ENCODE measurements around the gene TET3. TPM values are rescaled to one million over a fixed set of nuclear protein-coding genes. Genes with fewer than 3 reads are reported as not detected.

TET3 gene
- polyA plus RNA-seq, 2 of the 4 experiments (the other 2 are of a cell fraction), result 4.6 to 6.1 TPM

- ChIA-PET POLR2A (no interaction called here), CTCF (interaction anchor here (1.0 to 2.3 kb wide), 5 partner anchors 9 to 28 kb away, joined by 3 to 10 read pairs (median 4); no protein-coding TSS in a partner anchor)
- Histone ChIP-seq H3K9me3 (no peaks in the 10 kb centered on the region), H3K27ac (no peak overlapping the region), H3K4me1 (no peaks in the 10 kb centered on the region), H3K4me3 (no peak overlapping the region), H3K4me2 (no peak overlapping the region)
- FAIRE-seq, result no peak
- no peak for ATAC-seq
- no peak for DNase-seq (ENCODE audit: low read depth in 1 of 2, low spot score in 1 of 2)
- TF ChIP-seq FOSB (CRISPR knock-in tag; IDR thresholded peaks at IDR 0.05) (no peak), RFX5 (IDR thresholded peaks at IDR 0.05) (no peak), JUN (IDR thresholded peaks at IDR 0.05) (no peak), USF2 (IDR thresholded peaks at IDR 0.05) (no peak), TP53 (CRISPR knock-in tag; IDR thresholded peaks at IDR 0.05) (no peak), HOXB13 (CRISPR knock-in tag; IDR thresholded peaks at IDR 0.05; ENCODE audit: low read depth) (no peak), CTCF (IDR thresholded peaks at IDR 0.05) (no peak)
Measured at GRCh38 chr2:74009577-74009976, 24.9 kb downstream of the TET3 start.

GRCh38 chr2:74010087-74010541 is 25.4 kb downstream of the TET3 start:
- FAIRE-seq (no peak), ATAC-seq (no peak), DNase-seq (ENCODE audit: low read depth in 1 of 2, low spot score in 1 of 2) (no peak)
- Histone ChIP-seq H3K4me2 (no peak overlapping the region), H3K4me1 (no peaks in the 10 kb centered on the region), H3K27ac (no peak overlapping the region), H3K4me3 (no peak overlapping the region), H3K9me3 (no peaks in the 10 kb centered on the region)
- 81% methylated on average over 13 of the region's 13 CpGs for WGBS (ENCODE audit: missing lambda C conversion rate)
- ChIA-PET CTCF (interaction anchor here (1.0 to 2.3 kb wide), 5 partner anchors 9 to 27 kb away, joined by 3 to 10 read pairs (median 4); no protein-coding TSS in a partner anchor), POLR2A (no interaction called here)
- no peak for TF ChIP-seq CTCF (IDR thresholded peaks at IDR 0.05)
- no peak for TF ChIP-seq PBX3 (IDR thresholded peaks at IDR 0.05)
- TF ChIP-seq NR3C1 (IDR thresholded peaks at IDR 0.05), result no peak
- no peak for TF ChIP-seq RAD21 (conservative IDR thresholded peaks at IDR 0.05 in 1 of 2, IDR thresholded peaks at IDR 0.05 in 1 of 2)
- TF ChIP-seq CHD2 (IDR thresholded peaks at IDR 0.05; ENCODE audit: low read length, partially characterized antibody), result no peak
- no peak for TF ChIP-seq EP300 (IDR thresholded peaks at IDR 0.05)
- TF ChIP-seq TP53 (CRISPR knock-in tag; IDR thresholded peaks at IDR 0.05), result no peak
- no peak for TF ChIP-seq HES2 (IDR thresholded peaks at IDR 0.05)
- TF ChIP-seq MAX (IDR thresholded peaks at IDR 0.05), result no peak
- no peak for TF ChIP-seq RNF2 (IDR thresholded peaks at IDR 0.05; ENCODE audit: borderline replicate concordance, low read depth)
- no peak for TF ChIP-seq KDM1A (IDR thresholded peaks at IDR 0.05; ENCODE audit: low read depth)
- no peak for TF ChIP-seq HMGXB4 (CRISPR knock-in tag; IDR thresholded peaks at IDR 0.05; ENCODE audit: borderline replicate concordance)
- no peak for TF ChIP-seq SREBF2 (IDR thresholded peaks at IDR 0.05)
- no peak for TF ChIP-seq MAFK (IDR thresholded peaks at IDR 0.05; ENCODE audit: partially characterized antibody)
- no peak for TF ChIP-seq ELK1 (IDR thresholded peaks at IDR 0.05; ENCODE audit: low read depth, low read length)
- TF ChIP-seq KDM5A (IDR thresholded peaks at IDR 0.05), result no peak
